HepG2 (cell line): ENCODE results near the gene KCNE2.
"Not testable (repeated sequence)": the region's sequence is repeated elsewhere in the genome, so short reads cannot be mapped to it uniquely, and the experiment has no call there.

ENCODE experiments used
- AKAP8 ChIP-seq: sonication (generic); formaldehyde crosslinking; IDR thresholded peaks from 2 replicates; pipeline ENCODE4 v1.5.1; 2020; ENCODE audit warnings: mild to moderate bottlenecking, missing genetic modification reagents
- CHCHD3 ChIP-seq: sonication (generic); formaldehyde crosslinking; IDR thresholded peaks from 2 replicates; pipeline ENCODE4 v1.8.0; 2022; ENCODE audit warnings: mild to moderate bottlenecking, missing genetic modification reagents, moderate library complexity
- CTCF ChIP-seq: sonication (generic); formaldehyde crosslinking; IDR thresholded peaks from 2 replicates; pipeline ENCODE4 v1.5.0; 2020; ENCODE audit warnings: mild to moderate bottlenecking, missing genetic modification reagents, moderate library complexity
- HMG20B ChIP-seq: conservative IDR thresholded peaks from 2 replicates; pipeline ENCODE4 v1.6.1; 2016; ENCODE audit warnings: missing genetic modification reagents, missing compliant biosample characterization
- HMGA1 ChIP-seq: sonication (generic); formaldehyde crosslinking; conservative IDR thresholded peaks from 2 replicates; pipeline ENCODE4 v1.4.0; 2020; ENCODE audit warnings: missing genetic modification reagents
- JARID2 ChIP-seq: sonication (generic); formaldehyde crosslinking; IDR thresholded peaks from 2 replicates; pipeline ENCODE4 v1.8.1; 2023; ENCODE audit warnings: missing genetic modification reagents, inconsistent platforms; ENCODE audit not compliant: insufficient replicate concordance
- JUN ChIP-seq: sonication (generic); formaldehyde crosslinking; IDR thresholded peaks from 2 replicates; pipeline ENCODE4 v1.4.0; 2020; ENCODE audit warnings: mild to moderate bottlenecking, missing genetic modification reagents
- POLR2A ChIP-seq, 2 experiments: IDR thresholded peaks; 2 replicates each; pipeline ENCODE4 v1.6.1; 2011; ENCODE audit warnings: low read depth in 2 of 2, low read length in 2 of 2, mild to moderate bottlenecking in 1 of 2, moderate library complexity in 1 of 2; ENCODE audit not compliant: insufficient read depth in 1 of 2
- RFXANK ChIP-seq: IDR thresholded peaks from 2 replicates; pipeline ENCODE4 v1.6.1; 2016
- ZBTB38 ChIP-seq: sonication (generic); formaldehyde crosslinking; IDR thresholded peaks from 2 replicates; pipeline ENCODE4 v1.5.1; 2020; ENCODE audit warnings: mild to moderate bottlenecking, missing genetic modification reagents
- ZBTB7B ChIP-seq: sonication (generic); formaldehyde crosslinking; IDR thresholded peaks from 2 replicates; pipeline ENCODE4 v1.4.0; 2020; ENCODE audit warnings: missing genetic modification reagents
- ZFP37 ChIP-seq: sonication (generic); formaldehyde crosslinking; IDR thresholded peaks from 2 replicates; pipeline ENCODE4 v1.4.0; 2020; ENCODE audit warnings: missing genetic modification reagents, borderline replicate concordance
- ZNF317 ChIP-seq: sonication (generic); formaldehyde crosslinking; IDR thresholded peaks from 2 replicates; pipeline ENCODE4 v1.5.0; 2020; ENCODE audit warnings: mild to moderate bottlenecking, missing genetic modification reagents

DNA sequence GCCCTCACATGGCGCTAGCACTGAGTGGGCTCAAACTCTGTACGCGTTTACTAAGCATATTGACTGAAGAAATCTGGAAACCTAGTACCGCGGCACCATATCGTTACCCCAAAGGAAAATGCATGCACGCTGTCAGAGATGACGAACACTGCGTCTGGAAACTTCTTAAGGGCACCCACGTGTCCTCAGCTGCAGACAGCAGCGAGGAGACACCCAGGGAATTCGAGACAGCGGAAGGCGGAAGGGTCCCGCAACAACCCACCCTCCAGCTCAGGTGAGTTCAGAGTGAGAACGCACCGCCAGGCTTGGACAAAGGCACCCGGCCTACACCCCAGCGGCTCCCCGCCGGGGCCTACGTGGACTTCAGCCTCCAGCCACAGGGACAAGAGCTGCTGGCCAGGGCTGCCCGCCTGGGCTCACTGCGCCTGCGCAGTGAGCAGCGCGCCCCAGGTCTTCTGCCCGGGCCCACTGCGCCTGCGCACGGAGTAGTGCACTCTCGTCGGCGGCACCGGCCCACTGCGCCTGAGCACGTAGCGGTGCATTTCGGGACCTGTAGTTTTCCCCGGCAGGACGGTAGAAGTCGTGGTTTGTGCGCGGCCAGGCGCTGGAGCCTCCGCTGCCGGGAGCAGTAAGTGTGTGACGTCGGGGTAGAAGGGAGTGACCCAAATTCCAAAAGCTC lies 11.3 kb downstream of the KCNE2 start, which contains the start of gene SMIM11:
- not testable (repeated sequence) for TF ChIP-seq ZBTB38 (CRISPR knock-in tag); HMG20B (CRISPR knock-in tag); JUN (CRISPR knock-in tag); HMGA1 (CRISPR knock-in tag); AKAP8 (CRISPR knock-in tag); RFXANK (CRISPR knock-in tag); POLR2A (IDR thresholded peaks at IDR 0.05; ENCODE audit: insufficient read depth in 1 of 2, low read depth in 2 of 2, low read length in 2 of 2); ZBTB7B (CRISPR knock-in tag); ZFP37 (CRISPR knock-in tag); CTCF (CRISPR knock-in tag); ZNF317 (CRISPR knock-in tag); CHCHD3 (CRISPR knock-in tag); JARID2
